Smooth muscle cell (in vitro differentiated cells): Measurements from ENCODE around the gene ARHGAP1. TPM values are rescaled to one million over a fixed set of nuclear protein-coding genes. Genes with fewer than 3 reads are reported as not detected.

ENCODE experiments used
- DNase-seq: peaks from one replicate; lab custom pipeline; 2025; ENCODE audit not compliant: unreplicated experiment; lab: John Stamatoyannopoulos, UW
- H2AFZ ChIP-seq: fragments of 200-600 bp; sonication (generic); 2 replicates; pipeline ENCODE4 v1.6.0; 2016; ENCODE audit warnings: antibody characterized with exemption, low read depth, mild to moderate bottlenecking
- H3F3A ChIP-seq: fragments of 200-600 bp; sonication (generic); 2 replicates; pipeline ENCODE4 v1.6.0; 2017; ENCODE audit warnings: antibody characterized with exemption, low read depth
- H3K27ac ChIP-seq: fragments of 200-600 bp; sonication (generic); 2 replicates; pipeline ENCODE4 v1.5.1; 2016; ENCODE audit warnings: low read depth, mild to moderate bottlenecking
- H3K27me3 ChIP-seq: fragments of 200-600 bp; sonication (generic); 2 replicates; pipeline ENCODE4 v1.6.1; 2016; ENCODE audit warnings: low read depth, mild to moderate bottlenecking
- H3K36me3 ChIP-seq: fragments of 200-600 bp; sonication (generic); 2 replicates; pipeline ENCODE4 v1.5.1; 2016; ENCODE audit warnings: low read depth
- H3K4me1 ChIP-seq: fragments of 200-600 bp; sonication (generic); 2 replicates; pipeline ENCODE4 v1.5.1; 2016; ENCODE audit warnings: low read depth
- H3K4me2 ChIP-seq: fragments of 200-600 bp; sonication (generic); 2 replicates; pipeline ENCODE4 v1.6.0; 2016; ENCODE audit warnings: mild to moderate bottlenecking
- H3K4me3 ChIP-seq: fragments of 200-600 bp; sonication (generic); 2 replicates; pipeline ENCODE4 v1.5.1; 2016; ENCODE audit warnings: mild to moderate bottlenecking
- H3K79me2 ChIP-seq: fragments of 200-600 bp; sonication (generic); 2 replicates; pipeline ENCODE4 v1.6.0; 2016; ENCODE audit warnings: low read depth, mild to moderate bottlenecking
- H3K9ac ChIP-seq: fragments of 200-600 bp; sonication (generic); 2 replicates; pipeline ENCODE4 v1.6.0; 2016; ENCODE audit warnings: low read depth
- H3K9me3 ChIP-seq: fragments of 200-600 bp; sonication (generic); replicated peaks from 2 replicates; pipeline ENCODE4 v1.5.1; 2016; ENCODE audit warnings: low read depth
- H4K20me1 ChIP-seq: fragments of 200-600 bp; sonication (generic); 2 replicates; pipeline ENCODE4 v1.6.0; 2016; ENCODE audit warnings: low read depth
- WGBS: methylation state at CpG from one replicate; pipeline ENCODE4 v1.1.7; 2016; ENCODE audit warnings: low lambda C conversion rate; 5-methylcytosine and 5-hydroxymethylcytosine counted together
- polyA plus RNA-seq: library from polyadenylated mRNA; unstranded; fragments of >200 nt; fragmentation: Nextera tagmentation; extraction: Ambion mirVana; gene quantifications from 2 replicates; pipeline ENCODE4 v1.2.1, GENCODE V29; 2016
- total RNA-seq: library from RNA; depleted of rRNA; stranded (reverse); fragments of >200 nt; gene quantifications from 2 replicates; pipeline ENCODE4 v1.2.3, GENCODE V29; 2014
- TF ChIP-seq, protein P1 (sequence below): fragments of 200-600 bp; sonication (generic); IDR thresholded peaks from 2 replicates; pipeline ENCODE4 v1.5.1; 2017; ENCODE audit warnings: borderline replicate concordance, mild to moderate bottlenecking, antibody characterized with exemption; ENCODE audit not compliant: insufficient read depth, poor library complexity, severe bottlenecking

The ARHGAP1 gene
- 31.0 and 40.9 TPM in 2 replicates for total RNA-seq
- polyA plus RNA-seq = 92.8 and 98.4 TPM in 2 replicates

DNA sequence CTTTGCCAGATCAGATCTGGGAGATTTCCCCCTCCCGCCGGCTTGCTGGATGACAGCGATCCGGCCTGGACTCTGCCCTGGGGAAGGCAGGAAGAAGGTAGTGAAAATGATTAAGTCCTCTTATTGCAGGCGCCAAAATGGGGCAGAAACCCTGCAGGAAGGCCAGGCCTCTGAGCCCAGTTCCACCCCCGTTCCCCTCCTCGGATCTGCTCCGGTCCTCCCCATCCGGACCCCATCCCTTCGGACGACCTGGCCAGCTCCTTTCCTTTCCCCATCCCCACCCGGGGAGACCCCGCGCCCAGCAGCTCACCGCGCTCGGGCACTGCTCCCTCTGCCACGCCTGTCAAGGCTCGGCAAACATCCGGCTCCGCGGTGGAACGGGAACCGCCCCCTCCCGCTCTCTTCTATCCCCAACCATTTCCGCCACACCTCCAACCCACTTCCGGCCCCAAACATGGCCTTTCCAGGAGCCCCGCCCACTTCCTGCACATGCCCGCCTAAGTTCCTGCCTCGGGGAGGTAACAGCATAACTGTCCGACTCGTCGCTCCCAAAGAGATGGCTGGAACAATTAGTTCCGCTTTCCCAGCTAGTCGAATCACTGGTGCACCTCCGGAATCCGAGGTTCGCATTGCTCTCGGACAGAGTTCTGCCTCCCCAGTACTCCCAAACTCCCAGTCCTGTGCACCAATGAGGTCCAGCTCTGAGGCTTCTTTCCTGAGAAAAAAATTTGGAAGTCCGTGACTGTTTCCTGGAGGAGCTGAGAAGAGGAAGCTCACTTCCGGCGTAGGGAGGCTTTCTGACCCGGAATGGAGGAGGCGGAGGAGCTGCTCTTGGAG, at the start of gene ARHGAP1, which contains the start of gene ZNF408:
ARHGAP1 (minus strand) TSS at position 379 of the 837 bp plus-strand sequence. CDS start 4,512 bp downstream, outside the sequence.
ZNF408 (plus strand) TSS at position 791 of the 837 bp plus-strand sequence; CDS start at position 808, 17 bp downstream.
- DNase-seq = peak; percentile 89
- TF ChIP-seq, protein P1, sequence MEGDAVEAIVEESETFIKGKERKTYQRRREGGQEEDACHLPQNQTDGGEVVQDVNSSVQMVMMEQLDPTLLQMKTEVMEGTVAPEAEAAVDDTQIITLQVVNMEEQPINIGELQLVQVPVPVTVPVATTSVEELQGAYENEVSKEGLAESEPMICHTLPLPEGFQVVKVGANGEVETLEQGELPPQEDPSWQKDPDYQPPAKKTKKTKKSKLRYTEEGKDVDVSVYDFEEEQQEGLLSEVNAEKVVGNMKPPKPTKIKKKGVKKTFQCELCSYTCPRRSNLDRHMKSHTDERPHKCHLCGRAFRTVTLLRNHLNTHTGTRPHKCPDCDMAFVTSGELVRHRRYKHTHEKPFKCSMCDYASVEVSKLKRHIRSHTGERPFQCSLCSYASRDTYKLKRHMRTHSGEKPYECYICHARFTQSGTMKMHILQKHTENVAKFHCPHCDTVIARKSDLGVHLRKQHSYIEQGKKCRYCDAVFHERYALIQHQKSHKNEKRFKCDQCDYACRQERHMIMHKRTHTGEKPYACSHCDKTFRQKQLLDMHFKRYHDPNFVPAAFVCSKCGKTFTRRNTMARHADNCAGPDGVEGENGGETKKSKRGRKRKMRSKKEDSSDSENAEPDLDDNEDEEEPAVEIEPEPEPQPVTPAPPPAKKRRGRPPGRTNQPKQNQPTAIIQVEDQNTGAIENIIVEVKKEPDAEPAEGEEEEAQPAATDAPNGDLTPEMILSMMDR = no peak
- WGBS = 1% methylated on average over 28 of the region's 44 CpGs

DNA sequence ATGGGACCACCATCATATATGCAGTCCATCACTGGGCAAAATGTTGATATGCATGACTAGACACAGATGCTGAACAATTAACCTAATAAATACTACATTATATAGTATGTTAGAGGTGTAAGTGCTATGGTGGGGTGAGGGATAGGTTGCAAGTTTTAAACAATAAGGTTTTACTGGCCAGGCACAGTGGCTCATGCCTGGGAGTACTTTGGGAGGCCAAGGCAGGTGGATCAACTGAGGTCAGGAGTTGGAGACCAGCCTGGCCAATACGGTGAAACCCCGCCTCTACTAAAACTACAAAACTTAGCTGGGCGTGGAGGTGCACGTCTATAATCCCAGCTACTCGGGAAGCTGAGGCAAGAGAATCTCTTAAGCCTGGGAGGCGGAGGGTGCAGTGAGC, 46.7 kb upstream of the ARHGAP1 start:
- H3K4me2 ChIP-seq = no peak overlapping the region
- TF ChIP-seq, protein P1 = no peak
- H3K27me3 ChIP-seq = no peaks in the 10 kb centered on the region
- H3K4me3 ChIP-seq = no peak overlapping the region
- H3K36me3 ChIP-seq = peaks cover 26% of the 10 kb centered on the region
- no peak for DNase-seq
- H3K27ac ChIP-seq = no peak overlapping the region
- H3K79me2 ChIP-seq = no peaks in the 10 kb centered on the region
- no peaks in the 10 kb centered on the region for H3F3A ChIP-seq
- no peaks in the 10 kb centered on the region for H3K4me1 ChIP-seq
- no peak overlapping the region for H3K9ac ChIP-seq
- no peaks in the 10 kb centered on the region for H4K20me1 ChIP-seq
- H2AFZ ChIP-seq = no peak overlapping the region
- 97% methylated on average over 6 of the region's 6 CpGs for WGBS
- no peaks in the 10 kb centered on the region for H3K9me3 ChIP-seq

More for the DNA sequence above, at the start of gene ARHGAP1, which contains the start of gene ZNF408:
- Histone ChIP-seq H3K4me1 (peaks cover 8% of the 10 kb centered on the region), H3K4me3 (peak within 1 kb of the TSS; percentile 73), H3K27me3 (no peaks in the 10 kb centered on the region), H3K27ac (peak within 1 kb of the TSS; percentile 96), H3K9me3 (no peaks in the 10 kb centered on the region), H2AFZ (peak within 1 kb of the TSS; percentile 96), H4K20me1 (peaks cover 10% of the 10 kb centered on the region), H3K9ac (peak within 1 kb of the TSS; percentile 92), H3K36me3 (peaks cover 6% of the 10 kb centered on the region), H3K79me2 (peaks cover 44% of the 10 kb centered on the region), H3K4me2 (peak within 1 kb of the TSS; percentile 100), H3F3A (peaks cover 8% of the 10 kb centered on the region)

DNA sequence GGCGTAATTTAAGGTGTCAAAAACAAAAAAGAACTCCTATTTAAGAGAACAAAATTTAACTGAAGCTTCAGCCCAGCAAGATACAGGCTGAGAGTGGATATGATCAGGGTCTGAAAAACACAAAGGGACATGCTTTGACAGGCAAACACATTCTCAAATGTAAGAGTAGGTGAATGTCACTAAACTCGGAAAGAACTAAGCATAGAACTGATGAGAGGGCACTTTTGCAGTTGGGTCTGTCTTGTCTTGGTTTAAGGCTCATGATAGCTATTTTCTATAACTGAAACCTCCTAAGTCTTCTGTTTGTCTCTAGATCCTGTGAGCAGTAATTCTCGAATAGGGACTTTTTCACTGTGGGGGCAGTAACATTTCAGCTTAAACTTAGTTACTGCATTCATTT, 45.6 kb upstream of the ARHGAP1 start:
- Histone ChIP-seq H4K20me1 (no peaks in the 10 kb centered on the region), H3K9ac (no peak overlapping the region), H3K4me3 (no peak overlapping the region), H3K79me2 (no peaks in the 10 kb centered on the region), H3K27me3 (no peaks in the 10 kb centered on the region), H3K9me3 (no peaks in the 10 kb centered on the region), H2AFZ (no peak overlapping the region), H3K27ac (no peak overlapping the region), H3K4me2 (no peak overlapping the region), H3K4me1 (no peaks in the 10 kb centered on the region), H3F3A (no peaks in the 10 kb centered on the region), H3K36me3 (peaks cover 18% of the 10 kb centered on the region)
- TF ChIP-seq, protein P1 = no peak
- DNase-seq = no peak
- WGBS = 92% methylated on average over 3 of the region's 3 CpGs
